ENCODE results near the gene CSKMT. TPM values are rescaled to one million over a fixed set of nuclear protein-coding genes. Genes with fewer than 3 reads are reported as not detected.

CSKMT gene
- total RNA-seq, 1 donor from 2014 or later, result not detected

DNA sequence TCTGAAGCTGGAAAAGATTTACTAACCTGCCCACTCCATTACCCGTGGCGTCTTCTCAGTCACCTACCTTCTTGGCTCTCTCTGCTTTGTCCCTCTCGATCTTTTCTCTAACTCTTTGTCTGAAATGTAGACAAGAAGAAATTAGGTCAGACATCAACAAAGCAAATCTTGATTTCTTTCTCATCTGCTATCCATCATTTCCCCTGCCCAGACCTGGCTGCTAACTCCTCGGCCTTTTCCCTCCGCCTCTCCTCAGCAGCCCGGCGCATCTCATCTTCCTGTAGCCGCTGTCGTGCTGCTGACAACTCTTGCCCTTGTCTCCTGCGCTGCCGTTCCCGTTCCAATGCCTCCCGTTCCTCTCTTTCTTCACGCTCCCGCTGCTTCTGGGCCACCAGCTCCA, 12.6 kb downstream of the CSKMT start:
- H3K27ac ChIP-seq, result peak overlapping the region in 1 of 2 donors; percentile 96
- TF ChIP-seq, protein P1, sequence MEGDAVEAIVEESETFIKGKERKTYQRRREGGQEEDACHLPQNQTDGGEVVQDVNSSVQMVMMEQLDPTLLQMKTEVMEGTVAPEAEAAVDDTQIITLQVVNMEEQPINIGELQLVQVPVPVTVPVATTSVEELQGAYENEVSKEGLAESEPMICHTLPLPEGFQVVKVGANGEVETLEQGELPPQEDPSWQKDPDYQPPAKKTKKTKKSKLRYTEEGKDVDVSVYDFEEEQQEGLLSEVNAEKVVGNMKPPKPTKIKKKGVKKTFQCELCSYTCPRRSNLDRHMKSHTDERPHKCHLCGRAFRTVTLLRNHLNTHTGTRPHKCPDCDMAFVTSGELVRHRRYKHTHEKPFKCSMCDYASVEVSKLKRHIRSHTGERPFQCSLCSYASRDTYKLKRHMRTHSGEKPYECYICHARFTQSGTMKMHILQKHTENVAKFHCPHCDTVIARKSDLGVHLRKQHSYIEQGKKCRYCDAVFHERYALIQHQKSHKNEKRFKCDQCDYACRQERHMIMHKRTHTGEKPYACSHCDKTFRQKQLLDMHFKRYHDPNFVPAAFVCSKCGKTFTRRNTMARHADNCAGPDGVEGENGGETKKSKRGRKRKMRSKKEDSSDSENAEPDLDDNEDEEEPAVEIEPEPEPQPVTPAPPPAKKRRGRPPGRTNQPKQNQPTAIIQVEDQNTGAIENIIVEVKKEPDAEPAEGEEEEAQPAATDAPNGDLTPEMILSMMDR (IDR thresholded peaks at IDR 0.05), result no peak
- intact Hi-C loops (cut with DNase I), result loop anchor here (2.0 to 5.0 kb wide), 2 partner anchors 25 to 75 kb away; partner anchors contain the start of genes INTS5 and MTA2

DNA sequence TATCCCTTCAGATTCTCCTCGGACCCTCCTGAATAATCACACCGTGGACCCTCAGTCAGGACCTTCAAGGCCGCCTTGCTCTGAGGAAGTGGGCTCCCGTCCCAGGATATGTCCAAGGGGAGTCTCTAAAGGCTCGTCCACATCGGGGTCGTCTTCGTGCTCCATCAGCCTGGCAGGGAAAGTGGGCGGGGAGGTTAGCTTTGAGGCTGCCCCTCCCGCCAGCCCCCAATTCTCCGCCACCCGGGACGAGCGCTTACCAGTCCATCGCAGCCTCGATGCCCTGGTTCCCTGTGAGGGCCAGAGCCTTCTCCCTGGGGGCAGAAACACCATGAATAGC, 13.3 kb downstream of the CSKMT start:
- Histone ChIP-seq H3K4me1 (peaks cover 7 to 11% of the 10 kb centered on the region in 2 donors), H3K27ac (peak overlapping the region; percentile 96), H3K4me3 (peak overlapping the region; percentile 78 to 100), H3K36me3 (peaks cover 21 to 27% of the 10 kb centered on the region in 2 donors), H3K27me3 (no peaks in the 10 kb centered on the region), H3K9me3 (no peaks in the 10 kb centered on the region)
- no peak for DNase-seq (ENCODE audit: low spot score in 2 of 2)
- intact Hi-C loops (cut with DNase I), result loop anchor here (2.0 to 5.0 kb wide), 2 partner anchors 26 to 76 kb away; partner anchors contain the start of genes INTS5 and MTA2
- TF ChIP-seq, protein P1 (IDR thresholded peaks at IDR 0.05), result no peak

More for the DNA sequence above, 12.6 kb downstream of the CSKMT start:
- DNase-seq (ENCODE audit: low spot score in 2 of 2), result no peak
- Histone ChIP-seq H3K4me3 (peak overlapping the region; percentile 78 to 100), H3K9me3 (no peaks in the 10 kb centered on the region), H3K36me3 (peaks cover 21 to 27% of the 10 kb centered on the region in 2 donors), H3K4me1 (peaks cover 9 to 14% of the 10 kb centered on the region in 2 donors), H3K27me3 (no peaks in the 10 kb centered on the region)

DNA sequence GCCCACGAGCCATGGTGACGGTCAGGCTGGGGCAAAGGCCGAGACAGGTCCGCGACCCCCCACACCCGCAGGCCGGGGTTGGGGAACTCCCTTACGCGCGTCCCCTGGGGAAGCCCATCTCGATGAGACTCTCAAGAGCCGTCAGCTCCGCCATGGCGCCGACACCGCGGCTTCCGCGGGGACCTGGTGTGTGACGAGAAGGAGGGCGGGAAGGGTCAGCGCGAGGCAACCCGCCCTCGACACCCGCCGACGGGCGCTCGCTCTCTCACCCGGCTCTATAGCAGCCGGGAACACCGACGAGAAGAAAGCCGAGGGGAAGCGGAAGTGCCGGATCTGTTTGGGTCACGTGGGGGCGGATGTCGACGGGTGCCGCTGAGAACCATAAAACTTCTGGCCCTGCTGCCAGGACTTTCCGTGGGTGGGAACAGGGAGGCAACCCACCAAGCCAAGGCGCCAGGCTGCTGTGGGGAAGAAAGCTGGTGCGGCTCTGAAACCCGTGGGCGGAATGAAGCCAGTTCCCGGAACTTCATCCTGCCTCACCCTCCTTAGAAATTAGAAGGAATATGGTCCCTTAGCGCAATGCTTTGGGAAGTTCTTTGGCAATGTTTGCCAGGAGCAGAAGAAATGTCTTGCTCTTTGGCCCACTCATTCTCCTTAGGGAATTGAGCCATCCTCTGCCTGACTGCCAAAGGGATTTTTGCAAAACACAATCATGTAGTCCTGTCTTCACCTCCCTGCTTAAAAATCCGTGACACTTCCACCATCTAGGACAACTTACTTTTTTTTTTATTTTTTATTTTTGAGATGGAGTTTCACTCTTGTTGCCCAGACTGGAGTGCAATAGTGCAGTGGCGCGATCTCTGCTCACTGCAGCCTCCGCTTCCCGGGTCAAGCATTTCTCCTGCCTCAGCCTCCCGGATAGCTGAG, 13.9 kb downstream of the CSKMT start, which contains the start of gene UBXN1:
TSS of gene UBXN1 (minus strand) at position 304 of the 927 bp plus-strand sequence. CDS start at position 154, 150 bp downstream.
- peaks cover 7 to 11% of the 10 kb centered on the region in 2 donors for H3K4me1 ChIP-seq
- DNase-seq (ENCODE audit: low spot score in 2 of 2), result peak; percentile 55 to 95
- no peaks in the 10 kb centered on the region for H3K27me3 ChIP-seq
- H3K27ac ChIP-seq, result peak within 1 kb of the TSS; percentile 96
- intact Hi-C loops (cut with DNase I), result loop anchor here (1.0 to 5.0 kb wide), 4 partner anchors 14 to 77 kb away; partner anchors contain the start of genes C11orf98, CSKMT, INTS5 and MTA2
- TF ChIP-seq, protein P1 (IDR thresholded peaks at IDR 0.05), result no peak
- H3K4me3 ChIP-seq, result peak within 1 kb of the TSS; percentile 78 to 100
- no peaks in the 10 kb centered on the region for H3K9me3 ChIP-seq
- peaks cover 21 to 27% of the 10 kb centered on the region in 2 donors for H3K36me3 ChIP-seq

DNA sequence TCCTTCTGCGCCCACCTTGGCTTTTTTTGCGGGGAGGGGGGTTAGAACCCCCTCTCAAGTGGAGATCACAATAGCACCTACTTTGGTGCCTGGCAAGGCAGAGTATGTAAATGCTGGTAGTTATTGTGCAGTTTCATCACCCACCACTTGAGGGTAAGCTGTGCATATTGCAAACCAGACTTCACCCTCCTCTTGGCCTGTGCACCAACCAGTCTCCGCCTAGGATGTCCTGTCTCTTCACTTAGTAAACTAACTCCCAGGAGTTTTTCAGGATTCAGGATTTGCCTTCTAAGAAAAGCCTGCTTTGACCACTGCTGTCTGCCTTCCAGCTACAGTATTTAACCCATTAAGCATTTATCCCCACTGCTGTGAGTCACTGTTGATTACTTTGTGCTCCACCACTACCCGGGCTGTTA, 15.7 kb downstream of the CSKMT start:
- intact Hi-C loops (cut with DNase I), result no loop called here
- TF ChIP-seq, protein P1 (IDR thresholded peaks at IDR 0.05), result peak in 2 of 3 experiments; percentile 24 to 37
- no peaks in the 10 kb centered on the region for H3K9me3 ChIP-seq
- H3K4me1 ChIP-seq, result peaks cover 7 to 11% of the 10 kb centered on the region in 2 donors
- no peak for DNase-seq (ENCODE audit: low spot score in 2 of 2)
- no peak overlapping the region for H3K4me3 ChIP-seq
- no peak overlapping the region for H3K27ac ChIP-seq
- no peaks in the 10 kb centered on the region for H3K27me3 ChIP-seq
- H3K36me3 ChIP-seq, result peaks cover 14 to 17% of the 10 kb centered on the region in 2 donors

DNA sequence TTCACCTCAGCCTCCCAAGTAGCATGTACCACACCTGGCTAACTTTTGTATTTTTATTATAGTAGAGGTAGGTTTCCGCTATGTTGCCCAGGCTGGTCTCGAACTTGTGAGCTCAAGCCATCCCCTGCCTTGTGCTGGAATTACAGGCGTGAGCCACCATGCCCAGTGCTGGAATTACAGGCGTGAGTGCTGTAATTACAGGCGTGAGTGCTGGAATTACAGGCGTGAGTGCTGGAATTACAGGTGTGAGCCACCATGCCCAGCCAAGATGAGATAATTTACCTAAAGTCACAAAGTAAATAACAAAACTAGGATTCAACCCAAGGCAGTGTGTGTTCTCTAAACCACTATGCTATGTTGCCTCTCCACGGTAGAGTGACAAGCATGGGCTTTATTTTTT, 17.4 kb downstream of the CSKMT start:
- H3K27me3 ChIP-seq, result no peaks in the 10 kb centered on the region
- H3K4me1 ChIP-seq, result peaks cover 7 to 11% of the 10 kb centered on the region in 2 donors
- peaks cover 0 to under 1% of the 10 kb centered on the region in 2 donors for H3K36me3 ChIP-seq
- no peak for DNase-seq (ENCODE audit: low spot score in 2 of 2)
- no peak overlapping the region for H3K27ac ChIP-seq
- H3K4me3 ChIP-seq, result no peak overlapping the region
- TF ChIP-seq, protein P1 (IDR thresholded peaks at IDR 0.05), result no peak
- no peaks in the 10 kb centered on the region for H3K9me3 ChIP-seq
- intact Hi-C loops (cut with DNase I), result no loop called here

Measured in ascending aorta (tissue), 2 donors.